Spleen (tissue), 7 donors: ENCODE measurements around the gene ATXN7L1.

ENCODE experiments used
- POLR2A ChIP-seq, 3 donors: fragments of 450-650 bp; IDR thresholded peaks; one replicate each; pipeline ENCODE4 v1.5.1; 2017; ENCODE audit warnings: antibody characterized with exemption in 3 of 3, mild to moderate bottlenecking in 1 of 3
- TF ChIP-seq, protein P1 (sequence below), 11 experiments: fragments of 200-600 bp in 7 of 11; fragments of 450-650 bp in 4 of 11; sonication (generic) in 4 of 11; IDR thresholded peaks in 8 of 11; conservative IDR thresholded peaks in 3 of 11; 1 replicate in 7 of 11; 2 replicates in 4 of 11; pipeline versions ENCODE4 v1.4.0 to v1.8.0; 2016 to 2021; ENCODE audit warnings: antibody characterized with exemption in 11 of 11, inconsistent platforms in 4 of 11, mild to moderate bottlenecking in 1 of 11
- donor health status: DM: no; HTN: no; CAD: no; lungs with moderate emphysema.
- donor health status: DM: no; HTN: no; CAD: no.
- donor health status: DM: no; HTN: no; CAD: no.

- no peak for TF ChIP-seq POLR2A (IDR thresholded peaks at IDR 0.05)
- TF ChIP-seq, protein P1, sequence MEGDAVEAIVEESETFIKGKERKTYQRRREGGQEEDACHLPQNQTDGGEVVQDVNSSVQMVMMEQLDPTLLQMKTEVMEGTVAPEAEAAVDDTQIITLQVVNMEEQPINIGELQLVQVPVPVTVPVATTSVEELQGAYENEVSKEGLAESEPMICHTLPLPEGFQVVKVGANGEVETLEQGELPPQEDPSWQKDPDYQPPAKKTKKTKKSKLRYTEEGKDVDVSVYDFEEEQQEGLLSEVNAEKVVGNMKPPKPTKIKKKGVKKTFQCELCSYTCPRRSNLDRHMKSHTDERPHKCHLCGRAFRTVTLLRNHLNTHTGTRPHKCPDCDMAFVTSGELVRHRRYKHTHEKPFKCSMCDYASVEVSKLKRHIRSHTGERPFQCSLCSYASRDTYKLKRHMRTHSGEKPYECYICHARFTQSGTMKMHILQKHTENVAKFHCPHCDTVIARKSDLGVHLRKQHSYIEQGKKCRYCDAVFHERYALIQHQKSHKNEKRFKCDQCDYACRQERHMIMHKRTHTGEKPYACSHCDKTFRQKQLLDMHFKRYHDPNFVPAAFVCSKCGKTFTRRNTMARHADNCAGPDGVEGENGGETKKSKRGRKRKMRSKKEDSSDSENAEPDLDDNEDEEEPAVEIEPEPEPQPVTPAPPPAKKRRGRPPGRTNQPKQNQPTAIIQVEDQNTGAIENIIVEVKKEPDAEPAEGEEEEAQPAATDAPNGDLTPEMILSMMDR (IDR thresholded peaks at IDR 0.05 in 8 of 11, conservative IDR thresholded peaks at IDR 0.05 in 3 of 11) = no peak
These were observed 123.6 kb downstream of the ATXN7L1 start for GRCh38 chr7:105752671-105753275.
